Subcutaneous abdominal adipose tissue (tissue), 5 donors: ENCODE measurements around the gene SH3BGRL3.

Experiments
- H3K27ac ChIP-seq: one replicate; pipeline ENCODE4 v1.7.0; 2013; ENCODE audit warnings: low read depth, mild to moderate bottlenecking, inconsistent platforms, low read length, moderate library complexity
- H3K27me3 ChIP-seq, 5 donors: one replicate each; pipeline ENCODE4 v1.7.0; 2013; ENCODE audit warnings: low read length in 5 of 5, inconsistent platforms in 1 of 5; ENCODE audit not compliant: control insufficient read depth in 5 of 5, insufficient read depth in 4 of 5
- H3K36me3 ChIP-seq, 5 donors: one replicate each; pipeline ENCODE4 v1.7.0; 2013; ENCODE audit warnings: low read length in 5 of 5; ENCODE audit not compliant: control insufficient read depth in 5 of 5, insufficient read depth in 5 of 5
- H3K4me1 ChIP-seq, 5 donors: one replicate each; pipeline ENCODE4 v1.7.0; 2013; ENCODE audit warnings: low read length in 5 of 5, mild to moderate bottlenecking in 3 of 5, moderate library complexity in 1 of 5; ENCODE audit not compliant: control insufficient read depth in 5 of 5, insufficient read depth in 5 of 5
- H3K4me3 ChIP-seq, 5 donors: one replicate each; pipeline ENCODE4 v1.7.0; 2013; ENCODE audit warnings: low read length in 5 of 5, low read depth in 1 of 5
- H3K9ac ChIP-seq, 5 donors: one replicate each; pipeline ENCODE4 v1.7.0; 2013; ENCODE audit warnings: low read length in 5 of 5, mild to moderate bottlenecking in 4 of 5, moderate library complexity in 3 of 5
- H3K9me3 ChIP-seq, 5 donors: one replicate each; pipeline ENCODE4 v1.7.0; 2013; ENCODE audit warnings: low read length in 5 of 5; ENCODE audit not compliant: control insufficient read depth in 5 of 5
- donor health status: healthy.
- donor health status: healthy.
- donor health status: healthy.
- donor health status: healthy.
- donor health status: healthy.

SH3BGRL3 gene

GRCh38 chr1:26277261-26277661 lies 2.6 kb upstream of the SH3BGRL3 start:
- peaks cover 0 to 14% (median 10%) of the 10 kb centered on the region in 5 donors for H3K36me3 ChIP-seq
- H3K4me1 ChIP-seq = peaks cover 18 to 73% (median 61%) of the 10 kb centered on the region in 5 donors
- H3K9me3 ChIP-seq = no peaks in the 10 kb centered on the region
- H3K9ac ChIP-seq = peak overlapping the region in 2 of 5 donors; percentile 49 to 69
- no peak overlapping the region for H3K4me3 ChIP-seq
- H3K27ac ChIP-seq = peak overlapping the region; percentile 96
- H3K27me3 ChIP-seq = no peaks in the 10 kb centered on the region

GRCh38 chr1:26277719-26278118 lies 2.2 kb upstream of the SH3BGRL3 start:
- H3K4me1 ChIP-seq = peaks cover 18 to 76% (median 66%) of the 10 kb centered on the region in 5 donors
- H3K27me3 ChIP-seq = no peaks in the 10 kb centered on the region
- H3K9me3 ChIP-seq = no peaks in the 10 kb centered on the region
- H3K9ac ChIP-seq = peak overlapping the region in 1 of 5 donors; percentile 49
- H3K36me3 ChIP-seq = peaks cover 0 to 16% (median 14%) of the 10 kb centered on the region in 5 donors
- H3K27ac ChIP-seq = peak overlapping the region; percentile 96
- no peak overlapping the region for H3K4me3 ChIP-seq

DNA sequence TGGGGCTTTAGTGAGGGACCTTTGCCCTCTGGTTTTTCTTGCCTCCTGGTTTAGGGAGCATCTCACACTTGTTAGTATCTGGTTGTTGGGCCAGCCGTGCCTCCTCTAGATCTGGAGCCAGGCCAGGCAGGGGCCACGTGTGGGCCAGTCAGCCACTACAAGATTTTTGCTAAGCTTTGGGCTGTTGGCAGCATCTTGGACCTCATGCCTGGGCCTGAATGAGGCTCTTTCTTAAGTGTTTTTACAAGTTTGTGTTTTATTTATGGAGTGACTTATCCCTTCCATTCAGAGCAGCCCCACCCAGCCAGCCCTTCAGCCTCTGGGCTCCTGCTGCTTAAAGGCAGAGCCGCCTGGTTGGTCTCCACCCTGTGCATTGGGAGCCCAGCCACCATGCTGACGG lies 1.6 kb upstream of the SH3BGRL3 start:
- Histone ChIP-seq H3K27me3 (no peaks in the 10 kb centered on the region), H3K4me3 (peak overlapping the region in 1 of 5 donors; percentile 11), H3K36me3 (peaks cover 0 to 19% (median 12%) of the 10 kb centered on the region in 5 donors), H3K9me3 (no peaks in the 10 kb centered on the region), H3K4me1 (peaks cover 18 to 76% (median 66%) of the 10 kb centered on the region in 5 donors), H3K9ac (peak overlapping the region in 1 of 5 donors; percentile 49), H3K27ac (peak overlapping the region; percentile 96)

GRCh38 chr1:26278724-26279455 lies 996 bp upstream of the SH3BGRL3 start:
- H3K4me3 ChIP-seq = peak overlapping the region; percentile 67 to 87 (median 80)

GRCh38 chr1:26280333-26281042 lies 602 bp downstream of the SH3BGRL3 start:
- Histone ChIP-seq H3K27me3 (no peaks in the 10 kb centered on the region), H3K36me3 (peaks cover 0 to 22% (median 12%) of the 10 kb centered on the region in 5 donors), H3K4me1 (peaks cover 18 to 89% (median 82%) of the 10 kb centered on the region in 5 donors), H3K4me3 (peak overlapping the region; percentile 67 to 87 (median 80)), H3K27ac (peak overlapping the region; percentile 96), H3K9ac (peak overlapping the region in 4 of 5 donors; percentile 73 to 83 (median 82)), H3K9me3 (no peaks in the 10 kb centered on the region)

More at GRCh38 chr1:26278724-26279455, 996 bp upstream of the SH3BGRL3 start:
- Histone ChIP-seq H3K9me3 (no peaks in the 10 kb centered on the region), H3K36me3 (peaks cover 0 to 22% (median 12%) of the 10 kb centered on the region in 5 donors), H3K27ac (peak overlapping the region; percentile 96), H3K27me3 (no peaks in the 10 kb centered on the region), H3K9ac (peak overlapping the region; percentile 57 to 83 (median 82)), H3K4me1 (peaks cover 18 to 81% (median 69%) of the 10 kb centered on the region in 5 donors)

- Histone ChIP-seq H3K4me1 (peaks cover 17 to 89% (median 82%) of the 10 kb centered on the region in 5 donors), H3K4me3 (peak overlapping the region; percentile 33 to 87 (median 67)), H3K9ac (peak overlapping the region in 1 of 5 donors; percentile 53), H3K27me3 (no peaks in the 10 kb centered on the region), H3K36me3 (peaks cover 0 to 22% (median 12%) of the 10 kb centered on the region in 5 donors), H3K27ac (peak overlapping the region; percentile 96), H3K9me3 (no peaks in the 10 kb centered on the region)
Observed at GRCh38 chr1:26281091-26281958, 1.4 kb downstream of the SH3BGRL3 start.

GRCh38 chr1:26281971-26282370 lies 2.1 kb downstream of the SH3BGRL3 start:
- no peaks in the 10 kb centered on the region for H3K9me3 ChIP-seq
- H3K27me3 ChIP-seq = no peaks in the 10 kb centered on the region
- H3K27ac ChIP-seq = peak overlapping the region; percentile 96
- peaks cover 0 to 22% (median 12%) of the 10 kb centered on the region in 5 donors for H3K36me3 ChIP-seq
- H3K4me3 ChIP-seq = peak overlapping the region; percentile 33 to 87 (median 67)
- H3K4me1 ChIP-seq = peaks cover 17 to 89% (median 80%) of the 10 kb centered on the region in 5 donors
- H3K9ac ChIP-seq = peak overlapping the region in 1 of 5 donors; percentile 48

DNA sequence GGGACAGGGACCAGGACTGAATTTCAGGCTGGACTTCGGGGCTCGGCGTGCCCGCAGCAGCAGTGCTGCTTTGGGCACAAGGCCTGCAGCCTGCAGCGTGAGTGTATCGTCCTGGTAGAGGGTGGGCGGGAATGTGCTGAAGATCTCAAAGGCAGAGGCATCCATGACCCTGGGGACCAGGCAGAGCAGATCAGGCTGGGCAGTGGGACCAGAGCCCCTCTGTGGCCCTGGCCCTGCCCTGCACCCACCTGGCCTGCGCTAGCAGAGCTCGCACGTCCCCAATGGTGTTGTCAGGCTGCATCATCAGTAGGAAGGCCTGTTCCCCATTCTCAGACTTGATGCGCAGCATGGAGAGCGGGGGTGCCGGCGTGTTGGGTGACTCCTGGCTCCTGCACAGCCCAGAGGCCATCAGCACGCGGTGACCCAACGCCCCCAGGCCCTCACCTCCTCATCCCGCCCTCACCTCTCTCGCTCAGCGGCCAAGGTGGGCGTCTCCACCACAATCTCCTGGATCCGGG lies 2.6 kb downstream of the SH3BGRL3 start:
- Histone ChIP-seq H3K27ac (no peak overlapping the region), H3K36me3 (peaks cover 0 to 22% (median 9%) of the 10 kb centered on the region in 5 donors), H3K4me3 (peak overlapping the region in 1 of 5 donors; percentile 6), H3K9me3 (no peaks in the 10 kb centered on the region), H3K27me3 (no peaks in the 10 kb centered on the region), H3K4me1 (peaks cover 19 to 89% (median 80%) of the 10 kb centered on the region in 5 donors), H3K9ac (no peak overlapping the region)

- Histone ChIP-seq H3K4me3 (no peak overlapping the region), H3K27ac (peak overlapping the region; percentile 54), H3K36me3 (peaks cover 0 to 22% (median 9%) of the 10 kb centered on the region in 5 donors), H3K9ac (peak overlapping the region in 2 of 5 donors; percentile 6 to 35), H3K4me1 (peaks cover 19 to 89% (median 80%) of the 10 kb centered on the region in 5 donors), H3K9me3 (no peaks in the 10 kb centered on the region), H3K27me3 (no peaks in the 10 kb centered on the region)
Observed at GRCh38 chr1:26283279-26283853, 3.5 kb downstream of the SH3BGRL3 start.
